Endodermal cell (in vitro differentiated cells): ENCODE results near the gene ACSM4. TPM values are rescaled to one million over a fixed set of nuclear protein-coding genes. Genes with fewer than 3 reads are reported as not detected.

Experiments
- DNase-seq: peaks from one replicate; pipeline ENCODE4 v3.0.0-alpha.2; 2017
- H3K27ac ChIP-seq: 2 replicates; pipeline ENCODE4 v1.5.1; 2013; ENCODE audit warnings: mild to moderate bottlenecking, low read depth, low read length, moderate library complexity
- H3K27me3 ChIP-seq: 2 replicates; pipeline ENCODE4 v1.6.1; 2013; ENCODE audit warnings: mild to moderate bottlenecking, low read length, moderate library complexity; ENCODE audit not compliant: insufficient read depth, control insufficient read depth, poor library complexity, severe bottlenecking
- H3K36me3 ChIP-seq: 2 replicates; pipeline ENCODE4 v1.7.0; 2013; ENCODE audit warnings: mild to moderate bottlenecking, low read length, moderate library complexity; ENCODE audit not compliant: control insufficient read depth, insufficient read depth
- H3K4me1 ChIP-seq: one replicate; pipeline ENCODE4 v1.7.0; 2013; ENCODE audit warnings: low read length; ENCODE audit not compliant: control insufficient read depth, insufficient read depth
- H3K4me3 ChIP-seq: 2 replicates; pipeline ENCODE4 v1.5.1; 2013; ENCODE audit warnings: mild to moderate bottlenecking, low read length, moderate library complexity
- H3K9ac ChIP-seq: 2 replicates; pipeline ENCODE4 v1.6.1; 2013; ENCODE audit warnings: mild to moderate bottlenecking, low read length, moderate library complexity; ENCODE audit not compliant: poor library complexity, severe bottlenecking; ENCODE audit errors: extremely low read depth
- H3K9me3 ChIP-seq: 2 replicates; pipeline ENCODE4 v1.6.1; 2013; ENCODE audit warnings: mild to moderate bottlenecking, low read length, moderate library complexity; ENCODE audit not compliant: control insufficient read depth
- H3K27ac Mint-ChIP-seq: 2 replicates; pipeline ENCODE4 v1.8.0; 2020; ENCODE audit warnings: mixed read lengths
- H3K27me3 Mint-ChIP-seq: 2 replicates; pipeline ENCODE4 v1.8.0; 2021; ENCODE audit warnings: mild to moderate bottlenecking, mixed read lengths; ENCODE audit not compliant: insufficient read depth
- H3K36me3 Mint-ChIP-seq: 2 replicates; pipeline ENCODE4 v1.8.0; 2020; ENCODE audit warnings: low read depth, mixed read lengths
- H3K4me1 Mint-ChIP-seq: 2 replicates; pipeline ENCODE4 v1.8.0; 2020; ENCODE audit warnings: mixed read lengths
- H3K4me3 Mint-ChIP-seq: 2 replicates; pipeline ENCODE4 v1.8.0; 2020; ENCODE audit warnings: mild to moderate bottlenecking, moderate library complexity, mixed read lengths
- H3K9me3 Mint-ChIP-seq: 2 replicates; pipeline ENCODE4 v1.8.0; 2020; ENCODE audit warnings: mild to moderate bottlenecking, mixed read lengths
- CTCF ChIP-seq: fragments of 200-600 bp; sonication (generic); conservative IDR thresholded peaks from 2 replicates; pipeline ENCODE4 v1.5.0; 2021; ENCODE audit warnings: antibody characterized with exemption, mild to moderate bottlenecking
- WGBS, 2 experiments: methylation state at CpG; one replicate each; pipeline versions ENCODE4 v1.1.5 to v1.1.7; 2013; ENCODE audit warnings: missing lambda C conversion rate in 2 of 2, mixed read lengths in 1 of 2; ENCODE audit not compliant: insufficient coverage in 1 of 2, insufficient read length in 1 of 2; 5-methylcytosine and 5-hydroxymethylcytosine counted together
- long read RNA-seq, 4 experiments: library from polyadenylated mRNA in 2 of 4; library from RNA in 1 of 4; library from capped mRNA in 1 of 4; stranded (forward) in 3 of 4; unstranded in 1 of 4; transcript quantifications; one replicate each; pipeline ENCODE4 v2.0.0, GENCODE V29; 2020 to 2021; ENCODE audit warnings: inconsistent platforms in 1 of 4
- polyA plus RNA-seq, 2 experiments: library from polyadenylated mRNA; stranded (reverse); fragments of 50-300 nt; gene quantifications; one replicate each; pipeline ENCODE4 v1.2.3, GENCODE V29; 2013
- total RNA-seq, 2 donors: library from RNA; stranded (reverse); fragmentation: NEBNext Ultra II Directional in 1 of 2; extraction: Animal tissue kit (Norgen Biotek cat#: 25700) in 1 of 2; gene quantifications; 2 replicates in 1 of 2; 3 replicates in 1 of 2; pipeline ENCODE4 v1.2.1, GENCODE V29; 2021

The ACSM4 gene
- total RNA-seq: 10 to 100 TPM; 11.4 to 14.6 TPM
- polyA plus RNA-seq (2013, experiment 1 of 2): 0.75 TPM
- 0.83 TPM for polyA plus RNA-seq (2013, experiment 2 of 2)
- long read RNA-seq, experiment 1, partial matches to known transcripts: 5 of 11 reads
- long read RNA-seq, experiment 1, other reads (novel, unspliced or antisense): 6 of 11 reads
- long read RNA-seq, experiment 2, partial matches to known transcripts: 28 of 150 reads
- long read RNA-seq, experiment 2, other reads (novel, unspliced or antisense): 122 of 150 reads
- long read RNA-seq, experiment 3, partial matches to known transcripts: 41 of 214 reads
- long read RNA-seq, experiment 3, other reads (novel, unspliced or antisense): 173 of 214 reads
- long read RNA-seq, experiment 4, partial matches to known transcripts: 68 of 138 reads
- long read RNA-seq, experiment 4, other reads (novel, unspliced or antisense): 69 of 138 reads

GRCh38 chr12:7303772-7304171 is at the start of gene ACSM4:
TSS of gene ACSM4 (plus strand) at chr12:7304072. CDS start at chr12:7304332, 260 bp downstream.
- Mint-ChIP-seq H3K9me3 (peaks cover 5% of the 10 kb centered on the region), H3K4me3 (no peak within 1 kb of the TSS), H3K36me3 (peaks cover 3% of the 10 kb centered on the region), H3K27me3 (no peaks in the 10 kb centered on the region), H3K4me1 (peaks cover 49% of the 10 kb centered on the region), H3K27ac (peak within 1 kb of the TSS; percentile 8)
- no peak for TF ChIP-seq CTCF
- no peaks in the 10 kb centered on the region for H3K27me3 ChIP-seq
- H3K36me3 ChIP-seq: no peaks in the 10 kb centered on the region
- peaks cover 22% of the 10 kb centered on the region for H3K4me1 ChIP-seq
- no peak for DNase-seq
- H3K4me3 ChIP-seq: peak within 1 kb of the TSS; percentile 29
- no peak within 1 kb of the TSS for H3K9ac ChIP-seq
- WGBS, 2 experiments: 93 to 95% methylated on average over 3 of the region's 3 CpGs
- no peak within 1 kb of the TSS for H3K27ac ChIP-seq
- H3K9me3 ChIP-seq: no peaks in the 10 kb centered on the region

DNA sequence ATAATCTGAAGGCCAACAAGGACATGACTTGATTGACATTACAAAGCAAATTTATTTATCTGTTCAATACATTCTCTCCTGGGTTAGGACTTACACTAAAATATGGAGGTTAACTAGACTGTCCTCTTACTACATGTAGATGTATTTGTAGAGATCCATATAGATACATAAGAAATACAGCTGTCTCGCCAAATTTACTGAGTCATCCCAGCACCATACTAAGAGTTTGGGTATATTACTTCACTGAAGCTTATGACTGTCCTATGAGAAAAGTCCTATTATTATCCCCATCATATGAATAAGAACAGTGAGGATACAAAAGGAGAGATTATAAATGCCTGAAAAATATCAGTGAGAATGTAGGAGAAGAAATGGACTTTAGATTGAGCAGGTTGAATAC is 44.8 kb upstream of the ACSM4 start:
- Histone ChIP-seq H3K9me3 (no peaks in the 10 kb centered on the region), H3K4me3 (no peak overlapping the region), H3K27me3 (no peaks in the 10 kb centered on the region), H3K36me3 (no peaks in the 10 kb centered on the region), H3K4me1 (no peaks in the 10 kb centered on the region), H3K9ac (no peak overlapping the region), H3K27ac (no peak overlapping the region)
- no peak for DNase-seq
- no peak for TF ChIP-seq CTCF
- Mint-ChIP-seq H3K27me3 (peaks cover 1% of the 10 kb centered on the region), H3K36me3 (no peaks in the 10 kb centered on the region), H3K4me1 (no peaks in the 10 kb centered on the region), H3K4me3 (no peak overlapping the region), H3K9me3 (peaks cover 18% of the 10 kb centered on the region), H3K27ac (no peak overlapping the region)
- WGBS, 2 experiments: no CpG with 5 or more reads among the region's 1 CpG

GRCh38 chr12:7264538-7264937 is 39.3 kb upstream of the ACSM4 start:
- H3K4me1 Mint-ChIP-seq: no peaks in the 10 kb centered on the region
- no peak overlapping the region for H3K4me3 Mint-ChIP-seq
- DNase-seq: no peak
- H3K9ac ChIP-seq: no peak overlapping the region
- no peaks in the 10 kb centered on the region for H3K36me3 ChIP-seq
- H3K4me1 ChIP-seq: no peaks in the 10 kb centered on the region
- no peak overlapping the region for H3K27ac Mint-ChIP-seq
- H3K27ac ChIP-seq: no peak overlapping the region
- TF ChIP-seq CTCF: no peak
- H3K27me3 ChIP-seq: no peaks in the 10 kb centered on the region
- H3K9me3 ChIP-seq: peaks cover 4% of the 10 kb centered on the region
- H3K27me3 Mint-ChIP-seq: no peaks in the 10 kb centered on the region
- H3K36me3 Mint-ChIP-seq: no peaks in the 10 kb centered on the region
- no peak overlapping the region for H3K4me3 ChIP-seq
- no peaks in the 10 kb centered on the region for H3K9me3 Mint-ChIP-seq
